GM21526 (cell line): ENCODE measurements around the gene KLC1.
"Not testable (repeated sequence)": the region's sequence is repeated elsewhere in the genome, so short reads cannot be mapped to it uniquely, and the experiment has no call there.

Source experiments
- ATAC-seq: cut with Tn5 transposase; IDR thresholded peaks from one replicate; pipeline ENCODE4 v1.9.1; 2021; ENCODE audit warnings: moderate library complexity; ENCODE audit not compliant: unreplicated experiment, low FRiP score

Gene KLC1

DNA sequence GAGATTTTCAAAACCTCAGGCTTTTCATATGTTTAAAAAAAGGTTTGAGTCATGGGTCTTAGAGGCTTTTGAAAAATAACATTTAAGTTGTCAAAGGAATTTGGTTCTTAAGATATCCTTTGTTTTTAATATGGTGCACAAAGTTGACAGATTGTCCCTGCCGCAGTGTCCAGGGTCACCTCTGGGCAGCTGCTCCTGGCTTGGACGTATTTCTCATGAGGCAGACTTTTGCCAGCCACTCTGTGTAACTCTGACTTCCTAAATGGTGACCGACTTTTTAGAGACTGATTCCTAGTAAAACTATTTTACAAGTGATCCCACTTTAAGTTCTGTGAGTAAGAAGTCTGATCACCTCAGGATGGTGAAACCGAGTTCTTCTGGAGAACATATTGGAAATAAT is 58.7 kb downstream of the KLC1 start:
- ATAC-seq = no peak

DNA sequence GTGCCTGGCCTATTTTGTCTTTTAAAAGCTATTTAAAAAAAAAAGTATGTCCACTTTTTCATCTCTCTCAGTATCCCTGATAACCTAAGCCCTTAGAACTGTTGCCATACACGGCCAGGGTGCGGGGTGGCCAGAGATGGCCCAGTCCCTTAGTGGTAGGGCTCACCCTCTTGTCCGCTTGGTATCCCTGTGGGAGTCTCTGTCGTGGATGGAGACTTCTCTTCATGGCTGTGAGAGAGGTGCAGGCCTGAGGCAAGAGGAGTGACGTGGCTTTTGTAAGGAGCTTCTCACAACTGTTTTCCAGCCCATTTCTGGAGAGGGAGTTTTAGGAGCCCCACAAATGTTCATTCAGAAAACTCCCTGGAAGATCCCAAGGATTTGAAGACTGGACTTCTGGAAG is 59.4 kb downstream of the KLC1 start:
- ATAC-seq = no peak

DNA sequence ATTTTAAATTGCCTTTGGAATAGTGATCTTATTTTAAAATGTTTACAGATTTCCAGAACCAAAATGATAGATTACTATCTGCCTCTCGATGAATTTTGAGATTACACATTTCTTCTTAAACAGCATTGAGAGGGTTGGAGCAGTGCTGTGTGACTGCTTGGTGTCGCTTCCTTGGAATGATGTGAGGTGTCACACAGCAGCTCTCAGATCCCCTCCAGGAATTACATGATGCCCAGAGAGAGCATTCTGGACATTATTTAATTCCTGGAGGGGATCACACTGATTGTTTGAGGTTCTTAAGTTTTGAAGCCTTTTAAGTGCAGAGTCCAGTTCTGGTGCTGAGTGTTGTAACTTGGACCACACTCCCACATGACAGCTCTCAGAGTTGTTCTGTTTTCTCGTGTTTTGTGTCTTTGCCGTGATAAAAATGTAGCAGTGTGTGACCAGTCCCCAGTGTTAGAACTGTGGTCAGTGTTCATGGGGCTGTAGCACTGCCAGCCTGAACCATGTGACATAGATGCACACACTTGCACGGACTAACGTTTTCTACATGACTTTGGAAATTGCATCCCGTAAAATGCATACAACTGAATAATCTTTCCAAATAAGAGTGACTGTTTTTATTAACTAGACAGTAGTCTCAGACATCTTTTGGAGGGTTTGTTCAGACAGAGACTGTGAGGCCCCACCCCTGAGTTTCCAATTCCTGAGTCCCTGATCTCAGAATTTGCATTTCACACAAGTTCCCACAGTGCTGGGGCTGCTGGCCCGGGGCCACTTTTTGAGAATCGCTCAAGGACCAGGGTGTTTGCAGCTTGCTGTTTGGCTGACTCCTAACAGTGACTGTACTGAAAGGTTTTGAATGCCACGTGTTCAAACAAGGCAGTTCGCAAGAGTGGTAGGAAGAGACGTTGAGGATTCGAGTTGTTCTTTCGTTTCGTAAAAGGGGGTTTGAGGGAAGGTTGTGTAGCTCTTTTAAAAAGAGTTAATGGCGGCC is 60.2 kb downstream of the KLC1 start:
- peak; percentile 40 for ATAC-seq

DNA sequence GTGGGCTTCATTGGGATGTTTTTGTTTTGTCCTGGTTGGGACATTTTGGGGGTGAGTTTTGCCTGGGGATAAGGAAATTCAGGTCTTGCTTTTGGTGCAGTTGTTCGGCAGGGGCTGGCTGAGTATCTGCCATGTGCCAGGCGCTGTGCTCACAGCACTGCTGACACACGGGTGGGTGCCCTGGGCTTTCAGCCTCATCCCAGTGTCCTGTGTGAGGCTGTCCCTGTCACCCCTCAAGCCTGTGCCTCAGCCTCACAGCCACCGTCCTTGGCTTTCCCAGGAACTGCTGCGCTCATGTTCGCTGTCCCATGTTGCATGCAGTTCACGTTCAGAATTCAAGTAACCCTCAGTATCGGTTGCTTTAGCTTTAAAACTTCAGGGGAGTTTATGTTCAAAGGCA is 61.3 kb downstream of the KLC1 start:
- ATAC-seq = no peak

DNA sequence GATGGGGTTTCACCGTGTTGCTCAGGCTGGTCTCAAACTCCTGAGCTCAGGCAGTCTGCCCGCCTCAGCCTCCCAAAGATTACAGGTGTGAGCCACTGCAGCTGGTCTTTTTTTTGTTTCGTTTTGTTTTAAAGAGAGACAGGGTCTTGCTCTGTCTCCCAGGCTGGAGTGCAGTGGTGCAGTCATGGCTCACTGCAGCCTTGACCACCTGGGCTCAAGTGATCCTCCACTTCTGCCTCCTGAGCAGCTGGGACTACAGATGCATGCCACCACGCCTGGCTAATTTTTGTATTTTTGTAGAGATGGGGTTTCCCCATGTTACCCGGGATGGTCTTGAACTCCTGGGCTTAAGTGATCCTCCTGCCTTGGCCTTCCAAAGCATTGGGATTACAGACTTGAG is 62.6 kb downstream of the KLC1 start:
- ATAC-seq = not testable (repeated sequence)

DNA sequence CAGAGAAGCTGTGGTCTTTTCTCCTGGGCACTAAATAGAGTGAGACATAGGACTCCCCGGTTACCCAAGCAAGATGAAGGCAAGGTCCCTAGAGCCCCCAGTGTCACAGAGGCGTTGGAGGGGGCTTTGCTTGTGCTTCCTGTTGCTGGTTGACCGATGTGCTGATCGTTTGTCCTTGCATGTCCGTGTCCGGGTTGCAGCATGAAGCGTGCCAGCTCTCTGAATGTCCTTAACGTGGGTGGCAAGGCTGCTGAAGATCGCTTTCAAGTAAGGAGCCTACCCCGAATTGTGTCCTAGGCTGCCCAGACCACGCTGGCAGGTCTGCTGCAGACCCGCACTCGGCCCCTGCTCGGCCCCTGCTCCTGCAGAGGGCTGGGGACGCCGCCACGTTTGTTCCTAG is 63.1 kb downstream of the KLC1 start:
- ATAC-seq = no peak

DNA sequence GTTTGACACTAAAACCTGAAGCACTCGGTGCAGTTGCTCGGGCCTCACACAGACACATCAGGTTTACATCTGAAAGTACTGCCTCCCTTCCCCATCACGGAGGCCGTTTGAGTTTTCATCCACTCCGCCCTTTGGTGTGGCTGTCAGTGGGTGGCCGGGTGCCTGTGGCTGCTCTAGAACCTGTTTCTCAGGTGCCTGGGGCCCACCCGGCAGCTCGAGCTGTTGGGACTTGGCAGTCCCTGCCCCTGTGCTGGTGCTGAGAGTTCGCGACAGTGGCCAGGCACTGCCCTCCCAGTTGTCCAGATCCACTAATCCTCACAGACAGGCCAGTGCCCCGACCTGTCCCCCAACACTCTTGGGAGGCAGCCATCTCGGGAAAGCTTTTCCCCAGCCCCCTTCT is 63.9 kb downstream of the KLC1 start:
- no peak for ATAC-seq

DNA sequence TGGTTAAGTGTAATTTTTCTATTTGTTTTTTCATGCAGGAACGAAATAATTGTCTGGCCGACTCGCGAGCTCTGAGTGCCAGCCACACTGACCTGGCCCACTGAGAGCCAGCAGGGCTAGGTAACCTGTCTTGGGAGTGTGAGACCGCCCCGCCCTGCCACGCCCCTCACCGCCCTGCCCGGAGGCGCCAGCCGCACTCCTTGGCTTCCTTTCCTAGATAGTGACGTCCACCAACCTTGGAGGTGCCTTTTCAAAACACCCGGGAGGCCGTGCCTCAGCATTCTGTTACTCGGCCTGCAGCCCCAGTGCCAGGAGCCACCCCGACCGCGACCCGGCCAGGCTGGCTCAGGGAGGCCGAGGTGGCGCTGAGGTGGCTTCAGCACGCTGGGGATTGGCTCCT is 64.5 kb downstream of the KLC1 start:
- no peak for ATAC-seq

DNA sequence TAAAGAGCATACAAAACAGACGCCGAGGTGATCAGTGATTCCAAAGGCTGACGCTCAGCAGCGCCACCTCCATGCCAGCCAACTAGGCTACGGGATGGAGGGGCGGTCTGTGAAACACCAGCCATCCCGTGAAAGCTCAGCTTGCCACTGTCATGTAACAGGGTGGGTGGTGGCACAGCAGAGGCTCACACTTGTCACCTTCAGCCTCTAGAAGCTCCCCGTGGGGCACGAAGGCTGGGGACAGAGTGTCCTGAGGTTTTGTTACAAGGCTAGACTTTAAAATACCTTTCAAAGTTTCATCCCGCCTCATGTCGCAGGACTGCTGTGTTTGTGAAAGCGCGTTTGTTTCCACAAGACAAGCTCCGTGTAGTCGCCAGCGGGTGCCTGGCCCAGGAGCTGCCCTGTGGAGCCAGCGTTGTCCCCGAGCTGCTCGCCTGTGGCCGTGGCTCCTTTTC is 65.6 kb downstream of the KLC1 start:
- no peak for ATAC-seq

DNA sequence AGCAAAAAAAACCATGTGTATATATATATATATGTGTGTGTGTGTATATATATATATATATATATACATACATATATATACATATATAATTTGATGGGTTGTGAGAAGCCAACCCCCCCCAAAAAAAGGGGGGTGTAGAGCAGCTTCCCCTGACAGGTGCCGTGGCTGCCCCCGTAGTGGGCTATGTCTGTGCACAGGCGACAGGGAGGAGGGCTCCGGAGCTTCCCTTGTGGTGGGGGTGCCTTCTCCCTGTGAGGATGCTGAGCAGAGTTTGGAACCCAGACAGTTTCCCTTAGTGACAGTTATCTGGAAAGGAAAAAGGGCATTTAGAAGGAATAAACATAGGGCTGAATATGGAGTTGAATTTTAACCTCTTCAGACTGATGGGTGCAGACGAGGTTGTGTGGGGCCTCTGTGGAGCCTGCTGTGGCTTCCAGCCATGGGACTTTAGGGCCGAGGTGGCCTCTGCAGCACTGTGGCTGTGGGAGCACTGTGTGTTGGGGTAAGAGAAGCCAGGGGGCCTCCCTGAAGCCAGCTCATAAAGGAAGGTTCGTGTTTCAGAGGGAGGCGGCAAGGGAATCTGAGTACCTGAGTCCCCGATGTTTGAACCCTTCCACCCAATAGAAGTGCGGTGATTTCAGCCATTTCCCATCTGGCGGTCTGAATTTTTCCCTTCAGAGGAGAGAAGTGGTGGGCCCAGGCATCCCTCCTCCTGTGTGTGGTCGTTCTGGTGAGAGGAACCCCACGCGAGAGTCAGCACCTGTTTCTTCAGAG is 66.5 kb downstream of the KLC1 start:
- ATAC-seq = no peak

DNA sequence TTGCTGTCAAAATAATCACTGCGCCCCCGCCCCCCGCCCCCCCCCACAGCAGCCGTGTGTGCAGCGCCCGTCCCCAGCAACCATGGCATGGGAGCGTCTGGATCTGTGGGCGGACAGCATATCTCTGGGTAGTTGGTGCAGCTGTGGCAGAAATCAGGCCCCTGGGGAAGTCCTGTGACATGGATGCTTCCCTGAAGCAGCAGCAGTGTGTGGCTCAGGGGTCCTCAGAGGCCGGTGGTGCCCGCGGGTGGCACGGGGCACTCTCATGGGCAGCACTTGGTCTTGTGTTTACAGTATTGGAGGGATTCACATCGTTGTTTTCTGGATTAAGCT is 67.0 kb downstream of the KLC1 start:
- no peak for ATAC-seq

DNA sequence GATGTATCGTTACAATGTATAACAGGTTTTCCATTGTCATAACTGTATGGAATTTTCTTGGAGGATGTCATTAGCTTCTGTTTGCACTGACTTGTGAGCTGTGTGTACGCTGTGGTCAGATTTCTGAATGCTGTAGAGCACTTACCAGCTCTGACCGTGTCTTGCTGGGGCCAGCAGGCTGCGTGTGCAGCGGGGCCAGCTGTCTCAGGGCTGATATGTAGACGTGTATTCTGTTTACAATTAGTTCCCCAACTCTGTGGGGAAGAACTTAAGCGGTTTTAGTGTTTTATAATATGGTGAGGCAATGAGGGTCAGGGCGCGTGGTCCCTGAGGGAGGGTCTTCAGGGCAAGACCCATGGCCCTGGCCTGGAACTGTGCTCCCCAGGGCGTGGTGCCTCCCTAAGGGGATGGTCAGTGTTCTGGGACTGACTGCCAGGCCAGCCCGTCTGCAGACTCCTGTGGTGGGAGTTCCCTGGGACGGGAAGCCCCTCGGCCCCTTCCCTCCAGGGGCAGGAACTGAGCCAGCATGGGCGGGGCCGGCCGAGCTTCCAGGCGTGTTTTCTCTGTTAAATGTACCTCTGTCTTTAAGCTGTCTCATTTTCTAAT is 67.6 kb downstream of the KLC1 start:
- no peak for ATAC-seq

DNA sequence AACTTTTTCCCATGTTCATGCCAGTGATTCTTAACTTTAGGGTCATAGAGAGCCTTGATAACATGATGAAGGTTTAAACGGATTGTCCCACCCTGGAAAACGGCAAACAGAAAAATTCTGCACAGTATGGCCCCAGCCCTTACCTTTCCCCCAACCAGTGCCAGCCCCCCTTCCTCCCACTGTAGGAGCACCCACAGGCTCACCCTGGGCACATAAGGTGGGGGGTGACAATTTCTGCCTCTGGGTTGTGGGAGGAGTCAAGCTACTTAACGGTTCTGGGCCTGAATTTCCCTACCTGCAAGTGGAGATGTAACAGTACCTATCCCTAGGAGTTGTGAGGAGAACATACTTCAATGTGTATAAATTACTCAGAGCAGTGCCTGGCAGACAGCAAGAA is 68.2 kb downstream of the KLC1 start:
- ATAC-seq = no peak

DNA sequence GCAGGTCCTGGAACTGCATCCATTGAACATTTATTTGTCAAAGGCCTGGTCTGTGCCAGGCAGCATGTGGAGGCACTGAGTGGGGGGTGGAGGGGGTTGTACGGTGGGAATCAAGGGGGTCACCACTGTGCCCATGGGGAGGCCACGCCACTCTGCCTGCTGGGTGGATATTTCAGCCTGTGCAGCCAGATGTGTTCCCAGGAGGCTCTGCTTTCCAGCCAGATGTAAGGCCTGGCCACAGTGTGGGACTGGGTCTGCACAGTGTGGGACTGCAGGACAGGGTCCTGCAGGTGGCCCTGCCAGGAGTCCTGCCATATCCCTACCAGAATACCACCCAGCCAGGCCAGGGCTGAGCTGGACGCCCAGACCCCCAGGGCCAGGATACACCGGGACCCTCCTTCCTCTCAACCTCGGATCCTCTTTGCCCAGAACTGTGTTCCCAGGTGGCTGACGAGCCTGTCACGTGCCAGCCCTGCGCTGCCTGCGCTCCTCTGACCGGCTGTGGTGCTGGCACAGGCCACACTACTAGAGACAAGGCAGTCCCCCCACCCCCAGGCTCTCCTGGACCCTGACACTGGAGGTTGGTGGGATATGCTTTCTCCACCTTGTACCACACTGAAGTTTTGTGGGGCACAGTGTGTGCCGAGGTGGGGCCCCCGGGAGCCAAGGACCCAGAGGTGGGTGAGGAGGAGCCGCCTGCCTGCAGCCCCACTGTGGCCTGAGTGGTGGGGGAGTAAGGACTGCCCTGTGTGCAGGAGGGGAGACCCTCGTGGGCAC is 68.8 kb downstream of the KLC1 start:
- ATAC-seq = no peak

DNA sequence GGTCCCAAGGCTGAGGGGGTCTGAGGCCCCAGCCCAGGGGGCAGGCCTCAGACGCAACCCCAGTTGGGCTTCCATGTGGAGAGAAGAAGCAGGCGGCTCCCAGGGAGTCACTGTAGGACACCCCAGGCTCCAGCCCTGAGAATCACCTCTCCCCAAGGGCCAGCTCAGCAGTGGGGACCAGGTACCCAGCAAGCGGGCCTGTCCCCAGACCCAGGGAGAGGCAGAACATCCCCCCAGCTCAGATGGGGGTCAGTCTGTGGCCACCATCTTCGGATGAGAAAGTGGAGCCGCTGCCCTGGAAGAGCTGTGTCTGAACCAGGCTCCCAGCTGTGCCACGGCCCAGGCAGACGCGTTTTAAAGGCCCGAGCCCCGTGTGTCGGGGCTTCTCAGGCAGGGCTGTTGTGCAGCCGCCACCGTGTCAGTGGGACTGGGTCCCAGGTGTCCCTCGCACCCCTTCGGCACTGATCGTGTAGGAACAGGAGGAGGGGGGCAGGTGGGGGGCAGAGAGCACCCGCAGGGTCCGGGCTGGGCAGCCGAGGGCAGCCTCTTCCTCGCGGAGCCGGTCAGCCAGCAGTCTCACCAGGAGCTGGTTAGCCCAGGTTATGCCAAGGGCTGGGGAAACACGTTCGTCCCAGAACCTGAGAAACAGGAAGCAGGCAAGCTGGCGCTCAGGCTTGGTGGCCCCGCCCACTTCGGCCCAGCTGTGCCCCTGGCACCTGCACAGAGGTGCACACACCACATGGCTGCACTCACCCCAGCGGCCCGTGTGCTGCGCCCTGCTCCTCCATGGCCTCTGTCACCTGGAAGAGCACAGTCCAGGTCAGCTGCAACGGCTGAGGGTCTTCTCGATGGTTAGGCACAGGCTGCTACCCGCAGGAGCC is 69.6 kb downstream of the KLC1 start:
- ATAC-seq = no peak

DNA sequence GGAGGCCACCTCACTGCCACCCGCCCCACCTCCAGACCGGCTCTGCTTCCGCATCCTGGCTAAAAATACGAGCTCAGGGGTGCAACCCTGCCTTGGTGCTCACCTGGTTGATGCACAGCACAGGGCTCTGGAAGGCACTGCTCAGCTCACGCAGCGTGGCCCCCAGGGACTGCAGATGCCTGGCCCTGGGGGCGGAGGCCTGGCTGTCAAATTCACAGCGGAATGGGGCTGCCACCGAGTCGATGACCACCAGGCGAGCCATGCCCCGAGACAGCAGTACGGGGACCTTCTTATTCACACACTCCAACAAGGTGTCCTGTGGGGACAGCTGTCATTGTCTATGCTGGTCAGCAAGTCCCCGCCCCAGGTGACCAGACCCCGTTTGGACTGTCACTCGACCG is 70.2 kb downstream of the KLC1 start:
- no peak for ATAC-seq

DNA sequence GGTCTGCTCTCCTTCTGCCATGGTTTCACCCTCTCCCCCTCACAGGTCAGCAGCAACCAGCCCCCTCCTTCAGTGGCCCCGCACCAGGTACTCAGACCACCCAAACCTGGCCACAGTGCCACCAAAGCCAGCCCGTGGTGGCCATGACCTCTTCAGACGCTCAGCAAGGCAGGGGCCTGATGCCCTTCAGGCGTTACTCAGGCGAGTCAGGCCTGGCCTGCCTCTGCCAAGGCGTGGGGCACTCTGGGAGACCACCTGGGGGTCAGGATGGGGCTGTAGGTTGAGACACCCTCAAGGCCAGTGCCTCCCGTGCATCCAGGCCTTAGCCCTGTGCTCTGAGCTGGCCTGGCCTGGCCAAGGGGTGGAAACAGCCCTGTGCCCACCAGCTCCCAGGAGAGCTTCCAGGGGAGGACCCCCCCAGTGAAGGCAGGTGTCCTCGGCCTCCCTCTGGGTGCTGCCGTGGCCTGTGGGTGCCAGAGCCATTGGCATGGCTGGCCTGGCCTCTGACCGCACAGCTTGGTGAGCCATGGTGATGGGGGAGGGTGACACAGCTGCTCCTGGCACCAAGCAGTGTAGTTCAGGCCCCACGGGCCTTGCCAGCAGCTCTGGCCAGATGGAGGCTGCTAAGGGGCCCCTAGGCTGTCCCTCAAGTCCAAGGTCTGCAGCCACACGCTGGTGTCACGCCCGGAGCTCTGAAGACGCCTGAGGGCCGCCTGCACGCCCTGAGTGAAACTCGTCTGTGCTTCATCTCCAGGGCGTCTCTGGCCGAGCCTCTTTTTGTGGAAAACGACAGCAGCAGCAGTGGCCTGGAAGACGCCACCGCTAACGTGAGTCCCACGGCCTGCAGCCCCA is 71.1 kb downstream of the KLC1 start:
- no peak for ATAC-seq

DNA sequence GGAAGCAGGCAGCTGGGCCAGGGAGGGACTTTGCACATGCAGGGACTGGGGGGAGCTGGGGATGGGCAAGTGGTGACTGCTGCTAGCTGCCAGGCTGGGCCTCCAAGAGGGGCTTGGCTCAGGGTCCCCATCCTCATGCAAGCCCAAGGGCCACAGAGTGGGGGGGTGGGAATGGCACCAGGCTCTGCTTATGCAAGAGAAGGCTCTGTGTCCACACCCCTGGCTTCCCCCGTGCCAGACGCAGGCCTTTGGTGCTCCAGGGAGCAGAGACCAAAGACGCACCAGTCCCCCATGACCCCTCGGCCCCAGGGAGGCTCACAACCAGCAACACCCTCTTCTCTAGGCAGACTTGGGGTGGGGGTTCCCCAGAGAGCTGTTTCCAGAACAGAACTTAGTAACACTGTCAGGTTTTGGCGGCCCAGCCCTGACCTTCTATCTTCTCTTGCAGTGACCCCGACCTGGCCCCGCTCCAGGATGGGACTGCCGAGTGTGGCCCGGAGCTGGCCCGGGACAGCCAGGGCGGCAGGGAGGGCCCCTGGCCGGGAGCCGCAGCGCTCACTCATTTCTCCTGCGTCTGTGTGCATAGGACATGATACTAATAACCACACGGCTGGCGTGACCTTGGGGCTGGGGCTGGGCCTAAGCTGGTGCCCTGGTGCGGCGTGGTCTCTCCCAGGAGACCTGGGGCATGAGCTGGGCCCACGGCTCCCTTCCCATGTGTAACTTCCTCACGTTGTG is 71.9 kb downstream of the KLC1 start:
- no peak for ATAC-seq
